ENCODE measurements around the gene SLC6A3. TPM values are rescaled to one million over a fixed set of nuclear protein-coding genes. Genes with fewer than 3 reads are reported as not detected.

Gene SLC6A3
- total and polyA plus RNA-seq, 2 donors (not counting 1 experiment from before 2014, with no cell fraction given), result 0.01 to 0.15 TPM

DNA sequence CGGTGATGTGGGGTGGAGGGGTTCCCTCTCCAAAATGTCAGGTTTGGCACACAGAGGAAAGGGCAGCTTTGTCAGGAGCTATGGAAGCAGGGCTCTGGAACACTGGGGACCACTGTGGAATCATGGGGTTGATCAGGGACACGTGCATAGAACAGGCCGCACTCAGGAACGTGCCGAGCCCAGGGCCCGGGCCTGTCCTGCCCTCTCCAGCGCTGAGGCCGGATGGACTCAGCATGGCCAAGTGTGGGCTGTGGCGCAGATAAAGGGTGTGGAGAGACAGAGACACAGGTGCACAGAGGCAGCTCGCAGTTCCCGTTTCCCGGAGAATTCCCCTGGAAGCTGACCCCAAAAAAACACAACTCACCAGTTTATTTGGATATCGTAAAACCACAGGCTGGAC, 37.8 kb upstream of the SLC6A3 start:
- Histone ChIP-seq H3K4me2 (replicated peaks; ENCODE audit: low read depth, low read length, poor library complexity, severe bottlenecking) (peak overlapping the region; percentile 18), H3K4me3 (ENCODE audit: control extremely low read depth in 1 of 5, extremely low read depth in 1 of 5, insufficient read depth in 1 of 5, low read depth in 2 of 5, low read length in 4 of 5) (no peak overlapping the region), H3K36me3 (replicated peaks in 1 of 2; ENCODE audit: control extremely low read depth in 1 of 2, control insufficient read depth in 1 of 2, extremely low read depth in 1 of 2, insufficient read depth in 2 of 2, low read length in 1 of 2) (peaks cover 0 to 67% of the 10 kb centered on the region in 2 experiments), H3K9ac (ENCODE audit: low read length) (no peak overlapping the region), H3K79me2 (ENCODE audit: control insufficient read depth, insufficient read depth, low read length) (peaks cover 87% of the 10 kb centered on the region), H4K20me1 (ENCODE audit: control insufficient read depth, insufficient read depth, low read length, poor library complexity, severe bottlenecking) (no peaks in the 10 kb centered on the region), H3K9me3 (ENCODE audit: control extremely low read depth in 1 of 3, control insufficient read depth in 2 of 3, insufficient read depth in 1 of 3, low read length in 2 of 3) (no peaks in the 10 kb centered on the region), H2AFZ (ENCODE audit: insufficient read depth, low read depth, low read length, poor library complexity, severe bottlenecking) (no peak overlapping the region), H3K27me3 (replicated peaks in 1 of 4; ENCODE audit: control extremely low read depth in 1 of 4, control insufficient read depth in 3 of 4, insufficient read depth in 4 of 4, low read length in 3 of 4) (no peaks in the 10 kb centered on the region), H3K4me1 (ENCODE audit: control insufficient read depth in 2 of 2, insufficient read depth in 2 of 2, low read length in 2 of 2) (peaks cover 70 to 88% of the 10 kb centered on the region in 2 donors), H3K27ac (ENCODE audit: low read length in 2 of 2) (peak overlapping the region; percentile 42 to 96)
- intact Hi-C loops (cut with micrococcal nuclease), result loop anchor here (10.0 kb wide), 1 partner anchor 138 kb away; the partner anchor contains the start of gene CLPTM1L
- CTCF ChIA-PET, result interaction anchor here (1.5 to 9.1 kb wide), 2 partner anchors 20 to 111 kb away, joined by 3 to 81 read pairs; no protein-coding TSS in a partner anchor
- peak overlapping the region; percentile 83 for H3K27ac Mint-ChIP-seq
- TF ChIP-seq, protein P1, sequence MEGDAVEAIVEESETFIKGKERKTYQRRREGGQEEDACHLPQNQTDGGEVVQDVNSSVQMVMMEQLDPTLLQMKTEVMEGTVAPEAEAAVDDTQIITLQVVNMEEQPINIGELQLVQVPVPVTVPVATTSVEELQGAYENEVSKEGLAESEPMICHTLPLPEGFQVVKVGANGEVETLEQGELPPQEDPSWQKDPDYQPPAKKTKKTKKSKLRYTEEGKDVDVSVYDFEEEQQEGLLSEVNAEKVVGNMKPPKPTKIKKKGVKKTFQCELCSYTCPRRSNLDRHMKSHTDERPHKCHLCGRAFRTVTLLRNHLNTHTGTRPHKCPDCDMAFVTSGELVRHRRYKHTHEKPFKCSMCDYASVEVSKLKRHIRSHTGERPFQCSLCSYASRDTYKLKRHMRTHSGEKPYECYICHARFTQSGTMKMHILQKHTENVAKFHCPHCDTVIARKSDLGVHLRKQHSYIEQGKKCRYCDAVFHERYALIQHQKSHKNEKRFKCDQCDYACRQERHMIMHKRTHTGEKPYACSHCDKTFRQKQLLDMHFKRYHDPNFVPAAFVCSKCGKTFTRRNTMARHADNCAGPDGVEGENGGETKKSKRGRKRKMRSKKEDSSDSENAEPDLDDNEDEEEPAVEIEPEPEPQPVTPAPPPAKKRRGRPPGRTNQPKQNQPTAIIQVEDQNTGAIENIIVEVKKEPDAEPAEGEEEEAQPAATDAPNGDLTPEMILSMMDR (IDR thresholded peaks at IDR 0.05), result no peak
- TF ChIP-seq EZH2 (IDR thresholded peaks at IDR 0.05; ENCODE audit: borderline replicate concordance, insufficient read depth, low read depth, low read length, poor library complexity, severe bottlenecking), result no peak
- no peak for DNase-seq
- peaks cover 85% of the 10 kb centered on the region for H3K4me1 Mint-ChIP-seq
- 92% methylated on average over 6 of the region's 13 CpGs for WGBS (ENCODE audit: insufficient coverage)
- no peaks in the 10 kb centered on the region for H3K9me3 Mint-ChIP-seq (ENCODE audit: insufficient read depth)
- peak overlapping the region; percentile 55 for H3K4me3 Mint-ChIP-seq
- POLR2A ChIA-PET, result interaction anchor here (0.7 to 4.9 kb wide), 3 partner anchors 9 to 29 kb away, joined by 3 to 36 read pairs (median 4); no protein-coding TSS in a partner anchor
- no peaks in the 10 kb centered on the region for H3K27me3 Mint-ChIP-seq
- no peak for ATAC-seq (ENCODE audit: low read depth)

DNA sequence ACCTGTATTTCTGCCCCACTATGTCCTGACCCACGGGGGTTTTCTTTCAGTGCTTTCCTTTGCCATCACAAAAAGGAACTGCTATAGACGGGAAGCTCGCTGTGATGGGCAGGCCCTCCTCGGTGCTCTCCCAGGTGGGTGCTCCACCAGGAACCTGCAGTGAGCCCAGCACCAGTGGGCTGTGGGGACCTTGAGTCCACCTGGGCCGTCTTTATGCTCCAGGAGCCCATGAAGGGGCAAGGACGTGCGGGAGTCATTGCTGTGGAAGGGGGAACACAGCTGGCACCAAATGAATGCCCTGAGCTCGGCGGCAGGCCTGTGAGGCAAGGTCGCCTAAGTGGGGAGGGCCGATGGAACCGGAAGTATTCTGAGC, 36.7 kb upstream of the SLC6A3 start:
- Histone ChIP-seq H2AFZ (ENCODE audit: insufficient read depth, low read depth, low read length, poor library complexity, severe bottlenecking) (no peak overlapping the region), H3K27ac (ENCODE audit: low read length in 2 of 2) (peak overlapping the region; percentile 66 to 84), H3K79me2 (ENCODE audit: control insufficient read depth, insufficient read depth, low read length) (peaks cover 76% of the 10 kb centered on the region), H3K4me3 (ENCODE audit: control extremely low read depth in 1 of 5, extremely low read depth in 1 of 5, insufficient read depth in 1 of 5, low read depth in 2 of 5, low read length in 4 of 5) (no peak overlapping the region), H3K4me1 (ENCODE audit: control insufficient read depth in 2 of 2, insufficient read depth in 2 of 2, low read length in 2 of 2) (peaks cover 65 to 77% of the 10 kb centered on the region in 2 donors), H3K9ac (ENCODE audit: low read length) (no peak overlapping the region), H4K20me1 (ENCODE audit: control insufficient read depth, insufficient read depth, low read length, poor library complexity, severe bottlenecking) (no peaks in the 10 kb centered on the region), H3K9me3 (ENCODE audit: control extremely low read depth in 1 of 3, control insufficient read depth in 2 of 3, insufficient read depth in 1 of 3, low read length in 2 of 3) (no peaks in the 10 kb centered on the region), H3K36me3 (replicated peaks in 1 of 2; ENCODE audit: control extremely low read depth in 1 of 2, control insufficient read depth in 1 of 2, extremely low read depth in 1 of 2, insufficient read depth in 2 of 2, low read length in 1 of 2) (peaks cover 2 to 63% of the 10 kb centered on the region in 2 experiments), H3K4me2 (replicated peaks; ENCODE audit: low read depth, low read length, poor library complexity, severe bottlenecking) (peak overlapping the region; percentile 43), H3K27me3 (replicated peaks in 1 of 4; ENCODE audit: control extremely low read depth in 1 of 4, control insufficient read depth in 3 of 4, insufficient read depth in 4 of 4, low read length in 3 of 4) (no peaks in the 10 kb centered on the region)
- TF ChIP-seq, protein P1 (IDR thresholded peaks at IDR 0.05), result no peak
- no peak for TF ChIP-seq EZH2 (IDR thresholded peaks at IDR 0.05; ENCODE audit: borderline replicate concordance, insufficient read depth, low read depth, low read length, poor library complexity, severe bottlenecking)
- DNase-seq (peak; percentile 57), ATAC-seq (ENCODE audit: low read depth) (no peak)
- WGBS (ENCODE audit: insufficient coverage), result 70% methylated on average over 12 of the region's 12 CpGs
- Mint-ChIP-seq H3K4me3 (peak overlapping the region; percentile 38), H3K4me1 (peaks cover 73% of the 10 kb centered on the region), H3K9me3 (ENCODE audit: insufficient read depth) (no peaks in the 10 kb centered on the region), H3K27me3 (no peaks in the 10 kb centered on the region), H3K27ac (peak overlapping the region; percentile 91)
- intact Hi-C loops (cut with micrococcal nuclease), result loop anchor here (10.0 kb wide), 1 partner anchor 137 kb away; the partner anchor contains the start of gene CLPTM1L
- ChIA-PET POLR2A (interaction anchor here (0.5 to 4.9 kb wide), 5 partner anchors 10 to 81 kb away, joined by 3 to 36 read pairs (median 3); partner anchors contain the start of gene LPCAT1), CTCF (interaction anchor here (0.8 to 9.1 kb wide), 8 partner anchors 8 to 172 kb away, joined by 3 to 81 read pairs (median 8); no protein-coding TSS in a partner anchor)

All from B cell (primary cell).